GM21360 (cell line): Measurements from ENCODE around the gene FAP.

Source experiments
- ATAC-seq: cut with Tn5 transposase; IDR thresholded peaks from one replicate; pipeline ENCODE4 v1.9.1; 2021; ENCODE audit warnings: mild to moderate bottlenecking, moderate library complexity; ENCODE audit not compliant: unreplicated experiment

The FAP gene

DNA sequence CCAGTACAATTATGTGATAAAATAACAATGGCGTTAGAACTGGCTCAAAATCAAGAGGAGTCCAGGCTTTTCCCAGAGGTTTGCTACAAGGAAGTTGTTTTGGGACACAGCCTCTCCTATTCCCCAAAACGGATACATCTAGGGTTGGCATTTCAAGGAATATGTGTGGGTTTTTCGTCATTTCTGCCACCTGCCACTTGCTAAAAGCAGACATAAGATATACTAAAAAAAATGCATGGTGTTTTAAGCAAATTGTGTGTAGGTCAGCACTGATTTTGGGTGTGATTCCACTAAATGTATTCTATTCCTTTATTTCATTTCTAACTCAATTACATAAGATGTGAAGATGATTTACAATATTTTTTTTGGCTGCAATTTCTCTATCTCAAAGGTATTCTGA, 54.8 kb downstream of the FAP start:
- no peak for ATAC-seq

DNA sequence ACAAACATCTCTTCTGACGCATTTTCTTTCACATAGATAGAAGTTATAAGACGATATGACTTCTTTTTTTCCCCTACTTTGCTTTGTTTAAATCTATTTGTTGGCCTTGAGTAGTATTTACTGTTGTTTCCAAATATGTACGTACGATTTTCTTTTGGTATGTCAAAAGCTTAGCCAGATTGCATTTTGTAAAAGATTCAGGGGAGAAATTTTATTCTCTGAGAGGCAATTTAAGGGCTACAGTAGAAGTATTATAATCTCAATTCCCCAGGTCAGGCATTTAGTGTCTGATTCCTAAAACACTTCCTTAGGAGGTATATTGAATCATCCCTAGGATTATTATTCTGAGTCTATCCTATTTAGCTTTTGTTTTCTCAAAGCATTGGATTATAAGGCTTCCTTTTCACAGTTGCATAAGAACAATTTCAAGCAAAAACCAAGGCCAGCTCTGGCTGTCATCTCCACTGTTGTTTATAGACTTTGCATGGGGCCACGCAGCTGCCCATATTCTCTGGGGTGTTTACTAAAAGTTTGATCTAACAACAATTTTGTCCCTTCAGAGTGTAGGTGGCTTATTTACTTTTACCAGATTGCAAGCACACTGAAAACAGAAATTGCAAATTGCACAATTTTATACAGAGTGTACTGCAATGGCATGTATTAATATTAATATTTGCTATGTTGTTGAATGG, 57.6 kb downstream of the FAP start:
- no peak for ATAC-seq

DNA sequence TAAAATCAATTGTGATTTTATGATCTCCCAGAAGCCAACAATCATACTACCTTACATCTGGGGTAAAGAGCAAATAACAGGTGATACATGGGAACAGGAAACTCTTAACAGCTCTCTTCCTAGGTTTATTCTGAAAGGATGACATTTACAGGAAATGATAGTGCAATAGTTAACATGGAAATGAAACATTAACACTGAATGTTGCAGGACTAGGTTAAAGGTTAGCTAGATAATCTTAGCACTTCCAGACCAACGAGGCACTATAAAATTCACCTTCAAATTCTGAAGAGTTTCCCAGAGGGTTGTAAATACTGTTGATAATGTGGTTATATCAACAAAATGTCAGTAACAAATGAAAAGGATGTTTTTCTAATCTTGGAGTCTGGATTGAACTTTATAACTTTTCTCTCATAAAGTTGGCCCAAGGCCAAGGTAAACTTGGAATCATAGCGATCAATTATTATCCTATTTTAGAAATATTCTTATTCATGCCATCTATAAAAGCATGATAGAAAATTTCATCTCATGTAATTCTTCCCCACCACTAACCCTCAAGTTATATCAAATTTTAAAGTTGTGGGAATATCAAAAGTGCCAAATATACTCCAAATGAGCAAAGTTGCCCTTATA, 58.3 kb downstream of the FAP start:
- ATAC-seq = no peak

DNA sequence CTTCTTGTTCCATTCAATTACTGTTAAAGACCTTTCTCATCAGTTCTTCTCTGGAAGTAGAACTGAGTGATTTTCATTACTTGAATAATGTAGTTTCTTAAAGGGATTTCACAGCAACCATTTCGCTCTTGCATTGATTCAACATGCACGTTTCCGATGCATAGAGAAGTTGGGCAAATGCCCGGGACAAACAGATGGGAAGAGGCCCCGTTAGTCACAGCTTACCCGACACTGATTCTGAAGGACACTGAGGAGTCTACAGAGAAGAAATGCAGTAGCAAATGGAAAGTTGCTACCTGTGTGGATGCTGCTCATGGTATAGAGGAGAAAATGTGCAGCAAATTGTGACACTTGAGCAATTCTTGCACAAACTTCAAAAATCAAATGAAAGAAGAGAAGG, 58.9 kb downstream of the FAP start:
- ATAC-seq = no peak

DNA sequence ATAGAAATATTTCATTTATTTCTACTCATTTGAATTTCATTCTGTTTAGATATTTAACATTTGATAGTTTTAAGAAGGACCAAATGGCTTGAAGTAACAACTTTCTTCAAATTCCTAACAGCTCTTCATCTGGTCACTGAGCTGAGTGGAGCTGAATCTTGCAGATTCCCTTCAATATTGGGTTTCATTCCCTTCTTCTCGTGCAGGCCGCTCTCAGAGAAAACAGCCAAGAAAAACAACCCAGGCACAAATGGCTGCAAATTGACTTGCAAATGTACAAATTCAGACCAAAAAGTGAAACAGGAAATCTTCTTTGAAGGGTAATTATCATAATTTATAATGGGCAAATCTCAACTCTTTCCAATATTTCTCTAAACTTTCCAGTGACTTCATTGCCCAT, 60.9 kb downstream of the FAP start:
- ATAC-seq = no peak

DNA sequence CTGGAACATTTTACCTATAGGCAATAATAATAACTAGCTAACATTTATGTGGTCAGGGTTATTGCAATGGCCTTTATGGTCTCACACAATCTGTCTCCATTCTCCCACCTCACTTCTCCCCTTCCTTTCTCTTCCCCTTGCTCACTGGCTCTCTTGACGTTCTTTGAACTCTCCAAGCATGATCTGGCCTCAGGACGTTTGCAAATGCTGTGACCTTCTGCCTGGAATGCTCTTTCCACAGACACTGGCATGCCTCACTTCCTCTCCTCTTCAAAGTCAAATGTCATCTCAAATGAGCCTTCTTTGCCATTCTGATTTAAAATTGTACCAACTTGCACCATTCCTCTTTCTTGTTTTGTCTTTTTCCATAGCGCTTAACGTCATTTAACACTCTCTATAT, 65.9 kb downstream of the FAP start:
- no peak for ATAC-seq

DNA sequence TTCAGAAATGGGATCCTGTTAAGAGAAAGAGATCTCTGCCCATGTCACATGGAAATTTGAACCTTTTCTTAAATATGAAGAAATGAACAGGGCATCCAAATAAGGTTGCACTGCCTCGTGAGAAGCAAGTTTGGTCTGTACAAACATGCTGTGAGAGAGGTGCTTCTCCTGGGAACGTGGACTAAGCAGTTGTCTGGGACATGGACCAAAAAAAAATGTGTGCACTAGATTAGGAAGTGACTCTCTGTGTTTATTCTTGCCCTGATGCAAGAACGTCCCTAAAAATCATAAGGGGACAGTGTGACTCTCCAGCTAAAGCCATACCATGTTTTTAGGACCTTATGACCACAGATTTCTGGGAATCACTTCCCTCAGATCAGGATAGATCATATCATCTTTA, 67.5 kb downstream of the FAP start:
- no peak for ATAC-seq

DNA sequence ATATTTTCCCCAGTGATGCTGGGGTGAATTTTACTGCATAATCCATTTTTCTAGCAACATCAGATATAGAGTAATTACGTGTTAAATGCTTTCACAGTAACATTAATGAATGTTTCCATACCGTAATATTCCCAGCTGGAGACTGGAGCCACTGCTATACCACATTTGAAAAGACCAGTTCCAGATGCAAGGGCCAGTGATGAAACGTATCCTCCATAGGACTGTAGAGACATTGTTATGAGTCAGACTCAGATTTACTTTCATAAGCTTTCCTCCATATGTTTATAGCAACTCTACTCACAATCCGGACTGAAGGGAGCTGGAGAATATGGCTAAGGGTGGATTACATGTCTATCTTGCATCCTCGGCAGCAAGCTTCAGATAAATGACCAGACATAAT, 68.5 kb downstream of the FAP start:
- no peak for ATAC-seq

DNA sequence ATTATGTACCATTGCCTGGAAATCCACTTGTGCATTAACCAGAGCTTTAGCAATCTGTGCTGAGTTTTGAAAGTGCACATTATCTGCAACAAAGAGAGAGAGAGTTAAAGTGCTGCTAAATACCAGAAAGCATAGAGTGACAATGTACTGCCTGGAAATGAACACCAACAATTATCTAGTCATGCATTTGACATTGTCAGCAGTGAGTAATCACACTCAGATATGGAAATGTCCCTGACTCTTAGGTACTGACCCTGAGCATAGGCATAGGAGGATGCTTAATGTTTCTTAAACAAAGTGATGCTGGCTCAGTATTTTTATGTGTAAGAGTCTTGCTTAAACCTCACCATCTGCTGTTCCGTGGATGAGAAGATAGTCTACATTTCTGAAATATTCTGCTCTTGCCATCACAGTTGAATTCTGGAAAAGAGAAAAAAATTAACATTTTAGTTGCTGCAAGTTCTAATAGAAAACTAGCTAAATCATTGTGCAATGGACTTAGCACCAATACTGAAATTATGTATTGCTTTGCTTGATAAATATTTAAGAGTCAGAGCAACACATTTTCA, 70.4 kb downstream of the FAP start:
- ATAC-seq = no peak

DNA sequence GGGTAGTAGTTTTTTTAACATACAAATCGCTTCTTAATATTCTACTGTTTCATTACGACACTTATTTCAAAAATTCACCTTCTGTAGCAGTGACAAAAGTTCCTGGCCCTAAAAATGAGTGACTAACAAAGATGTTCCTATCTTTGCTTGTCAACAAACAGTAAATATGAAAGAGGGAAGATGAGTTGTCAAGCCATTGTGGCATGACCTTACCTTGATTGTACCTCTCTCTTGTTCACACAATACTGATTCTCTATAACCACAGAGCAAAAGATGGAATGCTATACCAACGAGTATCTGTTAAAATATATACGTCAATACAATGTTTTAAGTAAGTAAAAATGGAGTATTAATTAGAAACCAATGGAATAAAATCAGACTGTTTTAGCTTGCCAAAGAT, 76.5 kb downstream of the FAP start:
- ATAC-seq = no peak

DNA sequence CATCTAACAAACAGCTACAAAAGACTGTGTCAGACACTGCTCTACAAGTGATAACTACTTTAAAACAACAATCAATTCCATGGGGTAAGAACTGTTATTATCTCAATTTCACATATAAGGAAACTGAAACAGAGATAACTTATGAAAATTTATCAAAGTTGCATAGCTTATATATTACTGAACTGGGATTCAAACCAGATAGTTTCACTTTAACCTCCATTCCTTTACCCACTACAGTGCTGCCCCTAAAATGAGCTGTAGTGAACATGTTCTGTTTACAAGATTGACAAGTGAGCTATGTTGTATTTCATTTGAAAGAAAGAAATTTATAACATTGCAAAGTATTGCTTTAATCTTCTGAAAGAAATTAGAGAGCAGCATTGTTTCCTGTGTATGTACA, 77.1 kb downstream of the FAP start:
- ATAC-seq = no peak

DNA sequence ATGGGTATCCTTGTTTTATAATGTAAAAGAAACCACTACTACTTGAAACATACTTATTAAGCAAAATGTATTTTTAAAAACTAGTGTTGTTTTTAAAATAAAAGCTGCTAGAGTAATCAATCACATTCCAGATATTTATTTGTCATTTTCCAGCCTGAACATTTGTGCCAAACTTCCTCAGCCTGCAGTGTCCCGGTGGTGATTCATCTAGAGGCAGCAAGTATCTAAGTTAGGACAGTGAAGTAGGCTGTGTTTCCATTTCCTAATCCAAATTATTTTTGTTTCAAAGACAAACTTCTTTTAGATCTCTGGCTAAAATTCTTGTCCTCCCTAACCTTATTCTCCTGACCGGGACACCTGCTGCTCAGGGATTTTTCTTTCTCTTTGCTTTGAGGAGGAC, 78.4 kb downstream of the FAP start:
- ATAC-seq = no peak

DNA sequence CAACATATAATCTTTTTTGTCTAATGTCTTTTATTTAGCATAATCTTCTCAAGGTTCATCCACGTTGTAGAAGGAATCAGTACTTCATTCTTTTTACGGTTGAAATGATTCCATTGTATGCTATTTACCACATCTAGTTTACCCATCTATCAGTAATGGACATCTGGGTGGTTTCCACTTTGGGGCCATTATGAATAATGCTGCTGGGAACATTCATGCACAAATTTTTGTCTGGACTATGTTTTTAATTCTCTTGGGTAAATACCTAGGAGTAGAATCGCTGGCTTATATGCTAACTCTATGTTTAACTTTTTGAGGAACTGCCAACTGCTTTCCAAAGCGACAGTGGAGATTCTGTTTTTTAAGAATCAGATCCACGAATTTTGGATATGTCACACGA, 83.8 kb downstream of the FAP start:
- ATAC-seq = no peak

DNA sequence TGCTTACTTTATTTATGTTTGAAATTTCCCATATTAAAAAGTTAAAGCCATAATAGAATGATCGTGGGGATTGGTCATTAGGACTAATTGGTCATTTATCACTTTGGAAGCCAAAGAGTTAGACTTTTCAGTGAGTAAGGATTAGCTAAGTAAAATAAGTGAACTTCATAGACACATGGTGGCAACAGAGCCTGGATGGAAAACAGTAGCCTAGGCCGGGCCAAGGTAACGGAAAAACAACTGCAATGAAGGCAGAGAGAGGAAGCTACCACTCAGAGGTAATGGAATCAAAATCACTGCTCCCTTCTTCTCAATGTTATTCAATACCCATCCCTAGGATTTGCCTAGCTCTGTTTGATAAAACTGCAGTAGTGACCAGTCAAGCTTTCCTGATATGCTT, 87.1 kb downstream of the FAP start:
- ATAC-seq = no peak

DNA sequence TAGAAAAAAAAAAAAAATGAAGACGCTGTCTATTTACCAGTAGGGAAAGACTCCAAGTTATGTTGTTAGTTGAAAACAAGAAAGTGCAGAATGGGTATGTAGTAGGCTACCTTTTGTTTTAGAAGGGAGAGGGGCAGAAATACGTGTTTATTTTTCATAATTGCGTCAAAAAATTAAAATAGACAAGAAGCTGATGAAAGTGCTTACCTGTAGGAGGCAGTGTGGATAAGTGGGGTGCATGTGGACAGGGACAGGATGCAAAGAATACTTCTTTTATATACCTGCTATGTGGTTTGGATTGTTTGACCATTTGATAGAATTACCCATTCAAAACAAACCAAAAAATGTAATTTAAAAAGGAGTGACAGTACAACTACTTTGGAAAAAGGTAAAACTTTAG, 88.2 kb downstream of the FAP start:
- no peak for ATAC-seq

DNA sequence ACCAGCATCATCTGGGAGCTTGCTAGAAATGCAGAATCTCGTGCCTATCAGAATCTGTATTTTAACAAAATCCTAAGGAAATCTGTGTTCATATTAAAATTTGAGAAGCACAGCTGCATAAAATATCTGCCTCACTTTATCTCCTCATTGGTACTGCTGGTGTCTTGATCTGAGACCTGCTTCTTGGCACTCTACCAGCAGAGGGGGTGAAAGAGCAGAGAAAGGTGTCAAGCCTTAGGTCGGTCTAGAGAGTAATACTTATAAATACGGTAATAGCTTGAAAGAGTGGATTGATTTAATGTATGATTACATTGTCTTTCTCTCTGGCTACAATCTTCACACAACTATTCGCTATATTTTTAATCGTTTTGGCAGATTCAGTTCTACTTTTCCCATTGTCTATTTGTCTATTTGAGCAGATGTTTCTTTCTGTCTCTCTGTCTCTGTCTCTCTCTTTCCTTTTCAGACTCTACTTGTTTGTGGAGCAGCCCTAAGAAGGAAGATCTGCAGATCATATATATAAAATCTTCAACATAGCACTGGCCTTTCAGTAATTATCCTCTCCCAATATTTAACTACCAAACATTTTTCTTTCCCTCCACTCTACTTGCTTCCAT, 89.5 kb downstream of the FAP start:
- ATAC-seq = peak; percentile 96

DNA sequence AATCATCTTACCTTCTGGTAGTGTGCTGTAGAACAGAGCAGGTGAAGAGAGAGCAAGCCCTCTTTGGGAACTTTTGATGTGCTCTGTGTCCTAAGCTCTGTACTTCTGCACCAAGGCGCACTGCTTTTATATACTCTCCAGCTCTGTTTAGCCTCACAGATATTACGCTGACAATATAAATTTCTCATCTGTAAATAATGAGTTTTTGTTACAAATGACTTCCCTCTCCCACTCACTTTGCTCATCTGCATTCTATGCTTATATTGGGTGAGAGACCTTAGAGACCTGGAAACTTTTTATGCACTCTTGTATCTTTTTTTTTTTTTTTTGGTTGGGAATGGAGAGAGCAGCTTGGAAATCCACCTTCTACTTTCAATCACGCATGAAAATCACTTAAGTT, 91.1 kb downstream of the FAP start, which contains the start of gene GCG:
GCG (minus strand) TSS at position 101 of the 400 bp plus-strand sequence. CDS start 3,069 bp downstream, outside the sequence.
- no peak for ATAC-seq

DNA sequence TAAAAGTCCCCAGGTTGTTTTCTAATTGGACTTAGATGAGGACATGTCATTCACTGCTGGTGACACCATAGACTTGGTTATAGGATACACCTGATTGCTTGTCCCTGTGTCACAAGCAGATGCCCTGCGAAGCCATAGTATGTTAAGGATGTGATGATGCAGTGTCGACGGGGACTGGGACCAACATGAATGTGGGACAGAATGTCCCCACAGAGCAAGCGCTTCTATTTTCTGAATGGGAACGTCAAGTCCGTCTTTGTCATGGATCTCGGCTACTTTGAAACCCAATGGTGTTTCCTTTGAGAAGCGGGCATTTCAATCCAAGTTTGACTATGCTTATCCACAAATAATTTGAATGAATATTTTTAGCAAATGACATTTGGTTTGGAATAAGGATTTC, 93.3 kb downstream of the FAP start:
- no peak for ATAC-seq

DNA sequence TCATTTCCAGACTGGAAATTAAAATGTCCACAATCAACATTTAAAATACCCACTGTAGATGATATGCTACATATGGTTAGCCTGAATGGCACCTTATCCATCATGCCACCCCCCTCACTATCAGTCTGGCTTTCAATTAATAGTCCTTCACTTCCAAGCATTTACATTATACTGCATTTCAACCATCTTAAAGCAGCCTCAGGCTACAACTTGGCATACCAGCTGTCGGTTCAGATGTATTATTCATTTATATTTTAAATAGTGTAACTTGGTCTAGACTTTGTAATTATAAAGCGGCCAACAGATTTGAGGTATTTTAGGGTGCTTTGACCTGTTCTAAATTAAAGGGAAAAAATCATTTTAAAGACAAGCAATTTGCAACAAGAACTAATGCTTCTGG, 93.8 kb downstream of the FAP start:
- ATAC-seq = no peak

DNA sequence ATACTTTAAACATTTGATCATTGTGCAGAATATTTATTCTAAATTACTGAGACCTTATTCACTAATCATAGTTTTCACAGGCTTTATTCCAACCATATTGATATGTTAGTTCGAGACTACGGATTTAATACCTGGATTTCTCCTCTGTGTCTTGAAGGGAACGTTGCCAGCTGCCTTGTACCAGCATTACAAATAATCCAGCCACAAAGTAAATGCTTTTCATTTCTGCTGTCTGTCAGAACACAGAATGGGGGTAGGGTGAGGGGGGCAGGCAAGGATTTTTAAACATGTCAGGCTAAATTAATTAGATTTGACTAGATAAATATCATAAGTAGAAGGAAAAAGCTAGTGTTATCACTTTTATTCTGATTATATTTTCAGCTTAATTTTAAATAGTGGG, 94.3 kb downstream of the FAP start:
- no peak for ATAC-seq

DNA sequence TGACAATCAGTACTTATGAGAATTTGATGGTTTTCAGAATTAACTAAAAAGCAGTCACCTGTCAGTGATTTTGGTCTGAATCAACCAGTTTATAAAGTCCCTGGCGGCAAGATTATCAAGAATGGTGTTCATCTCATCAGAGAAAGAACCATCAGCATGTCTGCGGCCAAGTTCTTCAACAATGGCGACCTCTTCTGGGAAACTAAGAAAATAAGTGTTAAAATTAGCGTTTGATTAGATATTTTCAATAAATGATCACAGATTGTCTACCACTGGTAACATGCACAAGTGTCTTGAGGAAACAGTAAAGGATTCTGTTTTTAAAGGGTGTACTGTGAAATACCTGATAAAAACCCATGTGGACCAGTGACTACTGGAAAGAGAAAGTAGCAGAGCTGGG, 99.3 kb downstream of the FAP start:
- ATAC-seq = no peak

DNA sequence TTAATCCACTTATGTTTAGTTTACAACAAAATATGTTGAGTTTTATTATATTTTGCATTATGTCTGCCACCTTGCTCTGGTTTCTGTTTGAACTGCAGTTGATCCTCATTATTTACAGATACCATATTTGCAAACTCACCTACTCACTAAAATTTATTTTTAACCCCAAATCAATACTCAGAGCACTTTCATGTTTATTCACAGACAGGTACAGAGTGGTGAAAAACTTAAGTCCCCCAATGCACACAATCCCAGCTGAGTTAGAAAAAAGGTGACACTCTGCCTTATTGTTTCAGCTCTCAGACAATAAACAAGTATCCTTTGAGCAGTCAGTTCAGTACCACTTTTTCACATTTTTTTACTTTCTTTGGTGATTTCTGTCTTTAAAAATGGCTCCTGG, 104.9 kb downstream of the FAP start:
- no peak for ATAC-seq
